ENCODE measurements around the gene MVK. TPM values are rescaled to one million over a fixed set of nuclear protein-coding genes. Genes with fewer than 3 reads are reported as not detected.

The MVK gene
- total and polyA plus RNA-seq, 2 of the 4 experiments (the other 2 are of a cell fraction): 6.6 to 11.5 TPM

- CTCF ChIA-PET: no interaction called here
- no peak overlapping the region for H4K91ac ChIP-seq (ENCODE audit: insufficient read depth, low read depth, low read length)
These were observed 38.4 kb downstream of the MVK start for GRCh38 chr12:109612003-109612402.

More at GRCh38 chr12:109612003-109612402, 38.4 kb downstream of the MVK start:
- no peak overlapping the region for H2BK120ac ChIP-seq (ENCODE audit: low read depth, low read length)
- POLR2A ChIA-PET (ENCODE audit: unreplicated experiment): no interaction called here
- H3K23ac ChIP-seq (ENCODE audit: low read depth, low read length): no peak overlapping the region
- DNase-seq: no peak
- H4K5ac ChIP-seq (ENCODE audit: low read depth, low read length): no peak overlapping the region
- H3K79me1 ChIP-seq (ENCODE audit: low read depth in 1 of 2, low read length in 2 of 2): no peaks in the 10 kb centered on the region
- H3K4me2 ChIP-seq (ENCODE audit: low read depth, low read length): no peak overlapping the region
- no peak overlapping the region for H2BK5ac ChIP-seq (ENCODE audit: low read depth, low read length, poor library complexity, severe bottlenecking)
- H3K56ac ChIP-seq (ENCODE audit: extremely low read depth, insufficient read depth, low read length): no peak overlapping the region
- H2BK15ac ChIP-seq (ENCODE audit: low read depth, low read length): no peak overlapping the region
- H3K9me1 ChIP-seq (ENCODE audit: insufficient read depth, low read length): no peaks in the 10 kb centered on the region
- peaks cover 72% of the 10 kb centered on the region for H3K27me3 ChIP-seq (ENCODE audit: control insufficient read depth, insufficient read depth, low read length)
- H3K4me1 ChIP-seq (ENCODE audit: control insufficient read depth, insufficient read depth, low read length): no peaks in the 10 kb centered on the region
- intact Hi-C loops (cut with micrococcal nuclease) (no loop called here), dilution Hi-C loops (cut with HindIII; ENCODE audit: low sequenced_read_pairs, unreplicated experiment) (no loop called here), in situ Hi-C loops (cut with MboI; ENCODE audit: low sequenced_read_pairs) (no loop called here)
- no peak overlapping the region for H2BK20ac ChIP-seq (ENCODE audit: low read depth, low read length)
- H2AK5ac ChIP-seq (ENCODE audit: low read depth, low read length): no peak overlapping the region
- BruUV-seq (replicated peaks): no TSS peak
- H4K8ac ChIP-seq (ENCODE audit: low read depth in 2 of 2, low read length in 2 of 2): no peak overlapping the region
- H3K9ac ChIP-seq (ENCODE audit: low read depth, low read length): no peak overlapping the region
- no peak overlapping the region for H2AFZ ChIP-seq (replicated peaks; ENCODE audit: low read length, poor library complexity)
- WGBS, 2 experiments (ENCODE audit: extremely low coverage in 2 of 2, insufficient read length in 1 of 2): no CpG with 5 or more reads among the region's 3 CpGs
- no peak overlapping the region for H3K14ac ChIP-seq (replicated peaks; ENCODE audit: low read depth, low read length)
- TF ChIP-seq NFE2L2 (IDR thresholded peaks at IDR 0.05; ENCODE audit: low read depth, low read length) (no peak), RAD21 (IDR thresholded peaks at IDR 0.05; ENCODE audit: low read length) (no peak), POLR2A (IDR thresholded peaks at IDR 0.05; ENCODE audit: low read depth, low read length) (no peak), CTCF (conservative IDR thresholded peaks at IDR 0.05; ENCODE audit: low read depth, low read length) (no peak), MXI1 (IDR thresholded peaks at IDR 0.05; ENCODE audit: borderline replicate concordance, low read depth, low read length) (no peak), MAZ (IDR thresholded peaks at IDR 0.05; ENCODE audit: borderline replicate concordance, low read depth, low read length) (no peak), BHLHE40 (IDR thresholded peaks at IDR 0.05; ENCODE audit: low read depth, low read length) (no peak), SMC3 (IDR thresholded peaks at IDR 0.05; ENCODE audit: low read depth, low read length) (no peak), USF2 (IDR thresholded peaks at IDR 0.05; ENCODE audit: low read depth, low read length) (no peak), ELK1 (IDR thresholded peaks at IDR 0.05; ENCODE audit: borderline replicate concordance, low read depth, low read length) (no peak), RCOR1 (IDR thresholded peaks at IDR 0.05; ENCODE audit: insufficient replicate concordance, low read length) (no peak), CHD1 (IDR thresholded peaks at IDR 0.05; ENCODE audit: low read depth, low read length) (no peak), CEBPB (IDR thresholded peaks at IDR 0.05; ENCODE audit: low read depth, low read length) (no peak), MAFK (IDR thresholded peaks at IDR 0.05; ENCODE audit: low read depth, low read length) (no peak), RFX5 (IDR thresholded peaks at IDR 0.05; ENCODE audit: low read depth, low read length) (no peak), FOS (IDR thresholded peaks at IDR 0.05; ENCODE audit: low read depth, low read length) (no peak)
- no peak overlapping the region for H3K18ac ChIP-seq (ENCODE audit: low read depth, low read length)
- H3K9me3 ChIP-seq (ENCODE audit: control insufficient read depth, insufficient read depth, low read length): no peaks in the 10 kb centered on the region; the same call in 1 of the 2 replicates
- no peak overlapping the region for H3K4me3 ChIP-seq (ENCODE audit: insufficient read depth, low read depth, low read length)
- no peaks in the 10 kb centered on the region for H4K20me1 ChIP-seq (ENCODE audit: insufficient read depth, low read length)
- no peak for ATAC-seq (ENCODE audit: low read depth)
- no peak overlapping the region for H3K27ac ChIP-seq (ENCODE audit: insufficient read depth, low read length)
- no peaks in the 10 kb centered on the region for H3K36me3 ChIP-seq (ENCODE audit: control insufficient read depth, insufficient read depth, low read length)
- no peak overlapping the region for H3K4ac ChIP-seq (ENCODE audit: low read depth, low read length)
- no peak overlapping the region for H2AK9ac ChIP-seq (replicated peaks; ENCODE audit: low read depth, low read length, poor library complexity)
